Ovary (tissue), 9 donors: ENCODE measurements around the gene ZNF584. TPM values are rescaled to one million over a fixed set of nuclear protein-coding genes. Genes with fewer than 3 reads are reported as not detected.
"Not testable (repeated sequence)": the region's sequence is repeated elsewhere in the genome, so short reads cannot be mapped to it uniquely, and the experiment has no call there.

ENCODE experiments used
- DNase-seq, 5 donors: peaks; one replicate each; pipeline ENCODE4 v3.0.0-alpha.2; 2019 to 2020
- H3K27ac ChIP-seq, 2 donors: fragments of 200-600 bp; one replicate each; pipeline versions ENCODE4 v1.5.1 to v1.8.0; 2019 to 2022
- H3K27me3 ChIP-seq: fragments of 200-600 bp; one replicate; pipeline ENCODE4 v1.8.0; 2022
- H3K36me3 ChIP-seq: fragments of 200-600 bp; sonication (generic); one replicate; pipeline ENCODE4 v1.5.1; 2019
- H3K4me1 ChIP-seq: one replicate; pipeline ENCODE4 v1.8.1; 2013; ENCODE audit warnings: mild to moderate bottlenecking, moderate library complexity; ENCODE audit not compliant: insufficient read depth
- H3K4me3 ChIP-seq: fragments of 200-600 bp; sonication (generic); one replicate; pipeline ENCODE4 v1.5.1; 2017
- H3K9me3 ChIP-seq, 2 donors: fragments of 200-600 bp in 1 of 2; sonication (generic) in 1 of 2; one replicate each; pipeline versions ENCODE4 v1.5.1 to v1.8.1; 2013 to 2019; ENCODE audit warnings: mild to moderate bottlenecking in 1 of 2, moderate library complexity in 1 of 2
- EP300 ChIP-seq: sonication (generic); formaldehyde crosslinking; IDR thresholded peaks from one replicate; pipeline ENCODE4 v1.6.1; 2017; ENCODE audit warnings: antibody characterized with exemption
- POLR2A ChIP-seq: fragments of 450-650 bp; IDR thresholded peaks from one replicate; pipeline ENCODE4 v1.6.1; 2017; ENCODE audit warnings: antibody characterized with exemption, mild to moderate bottlenecking, moderate library complexity
- WGBS, 3 donors: extraction: QIAGEN DNeasy Blood & Tissue Kit in 1 of 3; methylation state at CpG; one replicate each; pipeline versions ENCODE4 v1.1.5 to v1.1.7; 2013 to 2017; 5-methylcytosine and 5-hydroxymethylcytosine counted together
- intact Hi-C, 4 donors: fragments of 100-400 bp; cut with DNase I; formaldehyde crosslinking; loops; one replicate each; pipeline versions ENCODE4 v1.11.0 to v1.15.1; 2022 to 2023
- polyA plus RNA-seq, 2 donors: library from polyadenylated mRNA; stranded (reverse); fragments of 200-250 nt in 1 of 2; fragments of 350-450 nt in 1 of 2; fragmentation: Illumina TruSeq in 1 of 2; extraction: RNeasy Lipid Tissue Mini Kit (QIAGEN cat#74804) in 1 of 2; gene quantifications; one replicate each; pipeline ENCODE4 v1.2.3, GENCODE V29; 2013 to 2014
- total RNA-seq, 7 donors: library from RNA; depleted of rRNA in 2 of 7; stranded (reverse); fragments of >200 nt in 2 of 7; fragmentation: NEBNext Ultra II Directional in 3 of 7; extraction: Animal tissue kit (Norgen Biotek cat#: 25700) in 3 of 7; gene quantifications; one replicate each; pipeline versions ENCODE4 v1.1.0 to v1.2.4, GENCODE V29; 2016 to 2023
- TF ChIP-seq, protein P1 (sequence below), 3 donors: fragments of 450-650 bp in 2 of 3; fragments of 200-600 bp in 1 of 3; IDR thresholded peaks; one replicate each; pipeline versions ENCODE4 v1.5.1 to v1.8.0; 2016 to 2022; ENCODE audit warnings: antibody characterized with exemption in 3 of 3, mild to moderate bottlenecking in 1 of 3
- donor health status: DM: no; HTN: no; CAD: no; lungs with moderate emphysema.
- donor health status: DM: no; HTN: no; CAD: no.
- donor health status: Bipolar disorder and iron deficiency.
- donor health status: DM: yes; HTN: yes; CAD: no.
- donor health status: DM: no; HTN: no; CAD: no.
- donor health status: DM: yes; HTN: yes; CAD: no.

ZNF584 gene
- total and polyA plus RNA-seq, 9 donors, result 11.0 to 24.3 (median 21.4) TPM

DNA sequence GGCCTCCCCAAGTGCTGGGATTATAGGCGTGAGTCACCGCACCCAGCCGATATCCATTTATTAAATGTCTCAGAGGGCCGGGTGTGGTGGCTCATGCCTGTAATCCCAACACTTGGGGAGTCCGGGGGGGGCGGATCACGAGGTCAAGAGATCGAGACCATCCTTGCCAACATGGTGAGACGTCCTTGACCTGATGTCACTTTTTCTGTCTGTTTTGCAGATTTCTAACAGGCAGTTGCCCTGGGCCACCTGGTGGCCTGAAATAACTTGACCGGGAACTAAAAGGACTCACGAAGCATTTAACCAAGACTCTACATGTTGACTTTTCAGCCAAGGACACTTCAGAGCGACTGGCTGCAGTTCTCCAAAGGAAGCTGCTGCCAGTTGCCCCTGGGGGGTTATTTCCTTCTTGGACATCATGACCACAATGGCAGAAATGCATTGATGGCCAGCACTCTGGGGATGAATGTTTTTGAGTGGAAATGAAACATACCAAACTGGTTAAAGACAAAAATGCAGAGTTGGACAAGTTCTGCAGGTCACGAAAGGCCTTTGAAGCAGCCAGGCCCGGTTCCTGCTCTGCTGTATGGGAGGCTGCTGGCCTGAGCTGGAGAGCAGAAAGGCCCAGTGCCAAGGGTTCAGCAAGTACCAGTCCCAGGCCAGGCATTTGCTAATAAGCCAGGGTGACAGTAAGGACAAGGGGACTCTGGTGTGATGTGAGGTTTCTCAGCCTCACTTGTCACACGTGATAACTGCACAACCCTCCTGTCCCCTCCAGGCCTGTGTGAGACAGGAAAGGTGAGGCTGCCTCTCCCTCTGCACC, 35.9 kb upstream of the ZNF584 start:
- Histone ChIP-seq H3K9me3 (no peaks in the 10 kb centered on the region), H3K27me3 (no peaks in the 10 kb centered on the region), H3K4me3 (no peak overlapping the region), H3K36me3 (no peaks in the 10 kb centered on the region), H3K27ac (peak overlapping the region in 1 of 2 donors; percentile 11), H3K4me1 (peaks cover 6% of the 10 kb centered on the region)
- DNase-seq, result peak; percentile 53 to 77 (median 60)
- intact Hi-C loops, result no loop called here
- 20 to 47% (median 21%) methylated on average over 15 of the region's 15 CpGs for WGBS, 3 donors
- TF ChIP-seq, protein P1, sequence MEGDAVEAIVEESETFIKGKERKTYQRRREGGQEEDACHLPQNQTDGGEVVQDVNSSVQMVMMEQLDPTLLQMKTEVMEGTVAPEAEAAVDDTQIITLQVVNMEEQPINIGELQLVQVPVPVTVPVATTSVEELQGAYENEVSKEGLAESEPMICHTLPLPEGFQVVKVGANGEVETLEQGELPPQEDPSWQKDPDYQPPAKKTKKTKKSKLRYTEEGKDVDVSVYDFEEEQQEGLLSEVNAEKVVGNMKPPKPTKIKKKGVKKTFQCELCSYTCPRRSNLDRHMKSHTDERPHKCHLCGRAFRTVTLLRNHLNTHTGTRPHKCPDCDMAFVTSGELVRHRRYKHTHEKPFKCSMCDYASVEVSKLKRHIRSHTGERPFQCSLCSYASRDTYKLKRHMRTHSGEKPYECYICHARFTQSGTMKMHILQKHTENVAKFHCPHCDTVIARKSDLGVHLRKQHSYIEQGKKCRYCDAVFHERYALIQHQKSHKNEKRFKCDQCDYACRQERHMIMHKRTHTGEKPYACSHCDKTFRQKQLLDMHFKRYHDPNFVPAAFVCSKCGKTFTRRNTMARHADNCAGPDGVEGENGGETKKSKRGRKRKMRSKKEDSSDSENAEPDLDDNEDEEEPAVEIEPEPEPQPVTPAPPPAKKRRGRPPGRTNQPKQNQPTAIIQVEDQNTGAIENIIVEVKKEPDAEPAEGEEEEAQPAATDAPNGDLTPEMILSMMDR (IDR thresholded peaks at IDR 0.05), result peak in 1 of 3 donors; percentile 7
- no peak for TF ChIP-seq EP300
- TF ChIP-seq POLR2A, result no peak

DNA sequence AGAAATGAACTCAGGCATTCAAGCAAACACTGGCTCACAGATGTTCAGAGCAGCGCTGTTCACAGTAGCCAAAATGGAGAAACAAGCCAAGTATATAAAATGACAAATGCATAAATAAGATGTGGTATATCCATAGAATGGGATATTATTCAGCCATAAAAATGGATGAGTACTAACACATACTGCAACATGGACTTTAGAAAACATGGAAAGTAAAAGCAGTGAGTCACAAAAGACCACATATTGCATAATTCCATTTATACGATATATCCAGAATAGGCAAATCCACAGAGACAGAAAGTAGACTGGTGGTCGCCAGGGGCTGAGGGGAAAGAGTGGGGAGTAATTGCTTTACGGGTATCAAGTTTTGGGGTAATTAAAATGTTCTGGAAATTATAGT, 34.2 kb upstream of the ZNF584 start:
- Histone ChIP-seq H3K27ac (no peak overlapping the region), H3K9me3 (no peaks in the 10 kb centered on the region), H3K27me3 (no peaks in the 10 kb centered on the region), H3K4me3 (no peak overlapping the region), H3K36me3 (no peaks in the 10 kb centered on the region), H3K4me1 (peaks cover 6% of the 10 kb centered on the region)
- 92 to 95% (median 92%) methylated on average over 4 of the region's 4 CpGs for WGBS, 3 donors
- no peak for TF ChIP-seq EP300
- TF ChIP-seq, protein P1 (IDR thresholded peaks at IDR 0.05), result no peak
- TF ChIP-seq POLR2A, result no peak
- intact Hi-C loops, result no loop called here
- DNase-seq, result no peak

DNA sequence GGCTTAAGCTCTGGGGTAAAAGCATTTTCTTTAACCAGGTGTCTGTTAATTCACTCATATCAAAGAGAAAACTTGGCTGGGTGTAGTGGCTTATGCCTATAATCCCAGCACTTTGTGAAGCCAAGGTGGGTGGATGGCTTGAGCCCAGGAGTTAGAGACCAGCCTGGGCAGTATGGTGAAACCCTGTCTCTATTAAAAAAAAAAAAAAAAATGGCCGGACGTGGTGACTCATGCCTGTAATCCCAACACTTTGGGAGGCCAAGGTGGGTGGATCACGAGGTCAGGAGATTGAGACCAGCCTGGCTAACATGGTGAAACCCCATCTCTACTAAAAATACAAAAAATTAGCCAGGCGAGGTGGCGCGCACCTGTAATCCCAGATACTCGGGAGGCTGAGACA, 31.7 kb upstream of the ZNF584 start:
- H3K9me3 ChIP-seq, H3K27me3 ChIP-seq, H3K27ac ChIP-seq, H3K36me3 ChIP-seq, DNase-seq, H3K4me3 ChIP-seq, intact Hi-C loops: not testable (repeated sequence)
- WGBS, 3 donors, result 76 to 90% (median 79%) methylated on average over 7 of the region's 7 CpGs
- peaks cover 12% of the 10 kb centered on the region for H3K4me1 ChIP-seq

DNA sequence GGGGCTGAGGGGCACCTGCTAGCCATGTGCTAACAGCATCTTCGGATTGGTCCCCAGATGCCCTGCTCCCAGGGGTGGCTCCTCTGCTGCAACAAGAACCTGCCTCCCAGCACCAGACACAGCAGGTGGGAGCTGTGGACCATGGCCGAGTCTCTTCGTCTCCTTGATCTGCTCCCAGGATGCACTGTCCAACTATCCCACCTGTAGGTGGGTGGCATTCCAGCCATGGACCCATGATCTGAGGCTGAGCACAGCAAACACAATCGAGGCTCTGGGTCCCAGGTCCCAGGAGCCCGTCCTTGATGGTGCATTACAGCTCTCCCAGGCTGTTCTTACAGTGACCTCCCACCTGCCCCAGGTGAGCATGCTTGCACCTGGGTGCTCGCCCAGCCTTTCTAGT, 29.2 kb upstream of the ZNF584 start:
- intact Hi-C loops, result no loop called here
- H3K27ac ChIP-seq, result no peak overlapping the region
- 86 to 93% (median 91%) methylated on average over 6 of the region's 6 CpGs for WGBS, 3 donors

More for the DNA sequence above, 29.2 kb upstream of the ZNF584 start:
- H3K36me3 ChIP-seq, result no peaks in the 10 kb centered on the region
- peaks cover 8% of the 10 kb centered on the region for H3K4me1 ChIP-seq
- peak in 1 of 5 donors; percentile 37 for DNase-seq
- TF ChIP-seq POLR2A, result no peak
- TF ChIP-seq, protein P1 (IDR thresholded peaks at IDR 0.05), result no peak
- no peaks in the 10 kb centered on the region for H3K9me3 ChIP-seq
- no peak overlapping the region for H3K4me3 ChIP-seq
- H3K27me3 ChIP-seq, result no peaks in the 10 kb centered on the region
